Fibroblast of mammary gland (primary cell): ENCODE measurements around the gene TSPAN14.

Source experiments
- DNase-seq: peaks from one replicate; pipeline ENCODE4 v3.0.0-alpha.2; 2010; ENCODE audit warnings: low read depth
- H3K4me3 ChIP-seq: 2 replicates; pipeline ENCODE4 v1.5.1; 2011; ENCODE audit warnings: low read depth, mild to moderate bottlenecking, low read length, moderate library complexity; ENCODE audit not compliant: control insufficient read depth
- TF ChIP-seq, protein P1 (sequence below): conservative IDR thresholded peaks from 2 replicates; pipeline ENCODE4 v1.5.1; 2011; ENCODE audit warnings: low read depth, low read length, inconsistent platforms; ENCODE audit not compliant: control insufficient read depth, insufficient read depth

TSPAN14 gene

DNA sequence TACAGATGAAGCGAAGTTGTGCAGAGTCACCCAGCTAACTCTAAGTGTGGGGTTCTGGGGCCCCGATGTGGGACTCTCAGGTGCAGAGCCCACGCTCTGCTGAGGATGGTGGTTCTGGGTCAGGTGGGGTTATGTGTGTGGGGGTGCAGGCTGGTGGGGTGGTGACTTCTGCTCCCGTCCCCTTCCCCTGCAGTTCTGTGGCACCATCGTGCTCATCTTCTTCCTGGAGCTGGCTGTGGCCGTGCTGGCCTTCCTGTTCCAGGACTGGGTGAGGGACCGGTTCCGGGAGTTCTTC lies 54.9 kb downstream of the TSPAN14 start:
- TF ChIP-seq, protein P1, sequence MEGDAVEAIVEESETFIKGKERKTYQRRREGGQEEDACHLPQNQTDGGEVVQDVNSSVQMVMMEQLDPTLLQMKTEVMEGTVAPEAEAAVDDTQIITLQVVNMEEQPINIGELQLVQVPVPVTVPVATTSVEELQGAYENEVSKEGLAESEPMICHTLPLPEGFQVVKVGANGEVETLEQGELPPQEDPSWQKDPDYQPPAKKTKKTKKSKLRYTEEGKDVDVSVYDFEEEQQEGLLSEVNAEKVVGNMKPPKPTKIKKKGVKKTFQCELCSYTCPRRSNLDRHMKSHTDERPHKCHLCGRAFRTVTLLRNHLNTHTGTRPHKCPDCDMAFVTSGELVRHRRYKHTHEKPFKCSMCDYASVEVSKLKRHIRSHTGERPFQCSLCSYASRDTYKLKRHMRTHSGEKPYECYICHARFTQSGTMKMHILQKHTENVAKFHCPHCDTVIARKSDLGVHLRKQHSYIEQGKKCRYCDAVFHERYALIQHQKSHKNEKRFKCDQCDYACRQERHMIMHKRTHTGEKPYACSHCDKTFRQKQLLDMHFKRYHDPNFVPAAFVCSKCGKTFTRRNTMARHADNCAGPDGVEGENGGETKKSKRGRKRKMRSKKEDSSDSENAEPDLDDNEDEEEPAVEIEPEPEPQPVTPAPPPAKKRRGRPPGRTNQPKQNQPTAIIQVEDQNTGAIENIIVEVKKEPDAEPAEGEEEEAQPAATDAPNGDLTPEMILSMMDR: no peak
- H3K4me3 ChIP-seq: no peak overlapping the region
- DNase-seq: no peak

DNA sequence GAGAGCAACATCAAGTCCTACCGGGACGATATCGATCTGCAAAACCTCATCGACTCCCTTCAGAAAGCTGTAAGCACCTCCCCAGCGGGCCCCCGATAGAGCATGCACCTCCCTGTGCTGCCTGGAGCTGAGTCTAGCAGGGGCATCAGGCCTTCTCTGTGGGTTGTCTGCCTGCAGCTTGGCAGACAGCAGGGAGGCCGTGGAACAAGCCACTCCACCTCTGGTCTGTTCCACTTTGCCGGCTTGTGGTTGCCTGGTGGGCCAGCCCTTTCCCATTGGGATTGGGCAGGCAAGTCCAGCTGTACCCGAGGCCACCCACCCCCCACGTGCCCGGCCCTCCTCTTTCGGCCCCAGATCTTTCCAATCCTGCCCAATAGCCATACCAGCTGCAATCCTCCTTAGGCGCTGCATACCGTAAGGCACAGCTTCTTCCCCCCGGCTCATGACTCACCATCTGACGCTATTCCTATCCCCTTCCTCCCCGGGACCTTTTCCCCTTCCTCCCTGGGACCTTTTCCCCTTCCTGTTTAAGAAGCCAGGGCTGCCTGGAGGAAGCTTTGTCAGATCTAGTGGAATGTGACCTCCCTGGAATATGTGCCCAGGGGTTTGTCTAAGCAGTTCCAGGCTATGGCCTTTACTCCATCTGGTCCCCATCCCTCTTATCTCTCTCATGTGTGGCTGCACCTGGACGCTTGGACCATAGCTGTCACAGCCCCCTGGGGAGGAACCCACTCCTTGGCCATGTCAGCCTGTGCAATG lies 55.5 kb downstream of the TSPAN14 start:
- TF ChIP-seq, protein P1: no peak
- DNase-seq: peak; percentile 83

DNA sequence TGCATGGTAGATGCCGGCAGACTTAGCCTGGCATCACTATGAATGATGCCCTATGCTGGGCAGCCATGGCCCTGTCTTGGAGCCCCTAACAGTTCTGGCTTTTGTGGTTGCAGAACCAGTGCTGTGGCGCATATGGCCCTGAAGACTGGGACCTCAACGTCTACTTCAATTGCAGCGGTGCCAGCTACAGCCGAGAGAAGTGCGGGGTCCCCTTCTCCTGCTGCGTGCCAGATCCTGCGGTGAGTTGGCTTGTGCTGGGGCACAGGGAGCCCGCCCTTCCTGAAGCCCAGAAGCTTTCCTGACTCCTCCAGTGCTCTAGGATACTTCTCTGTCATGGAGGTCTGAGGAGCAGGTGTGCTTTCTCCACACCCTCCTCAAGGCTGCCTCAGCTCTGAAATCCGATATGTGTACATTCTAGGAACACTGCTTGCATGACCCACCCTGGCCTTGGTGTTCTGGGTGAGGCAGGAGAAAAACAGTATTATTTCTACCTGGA lies 58.0 kb downstream of the TSPAN14 start:
- no peak for DNase-seq
- TF ChIP-seq, protein P1: no peak
- H3K4me3 ChIP-seq: no peak overlapping the region

More for the DNA sequence above, 55.5 kb downstream of the TSPAN14 start:
- H3K4me3 ChIP-seq: no peak overlapping the region

DNA sequence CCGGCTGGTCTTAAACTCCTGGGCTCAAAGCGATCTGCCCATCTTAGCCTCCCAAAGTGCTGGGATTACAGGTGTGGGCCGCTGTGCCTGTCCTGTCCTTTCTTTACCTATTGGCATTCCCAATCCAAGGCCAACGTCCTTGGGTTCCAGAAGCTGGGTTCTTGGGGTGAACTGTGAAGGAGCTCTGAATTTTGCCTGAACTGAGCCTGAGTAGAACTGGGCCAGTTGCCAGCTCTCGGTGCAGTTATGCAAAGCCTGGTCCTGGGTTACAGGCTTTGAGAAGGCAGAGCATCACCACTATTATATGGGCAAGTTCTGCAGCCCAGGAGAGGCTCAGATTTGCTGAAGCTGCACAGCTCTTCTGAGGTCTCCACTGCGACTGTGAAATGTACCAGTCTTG lies 59.0 kb downstream of the TSPAN14 start:
- no peak for DNase-seq
- TF ChIP-seq, protein P1: no peak
- no peak overlapping the region for H3K4me3 ChIP-seq

DNA sequence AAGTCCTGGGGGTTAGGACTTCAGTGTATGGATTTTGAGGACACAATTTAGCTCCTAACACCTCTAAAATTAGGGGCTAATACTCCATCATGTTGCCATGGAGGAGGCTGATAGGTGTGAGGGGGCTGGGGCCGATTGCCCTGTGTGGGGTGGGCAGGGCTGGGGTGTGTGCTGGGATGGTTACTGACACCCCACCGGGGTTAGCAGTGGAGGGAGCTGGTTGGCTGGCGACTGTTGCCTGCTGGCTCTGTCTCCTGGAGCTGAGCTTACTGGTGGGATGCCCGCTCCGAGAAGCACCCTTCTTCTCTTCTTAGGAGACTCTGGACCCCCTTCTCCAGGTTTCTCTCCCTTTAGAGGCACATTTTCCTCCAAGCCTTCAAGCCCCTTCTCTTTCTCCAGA lies 61.4 kb downstream of the TSPAN14 start:
- no peak overlapping the region for H3K4me3 ChIP-seq
- no peak for DNase-seq
- TF ChIP-seq, protein P1: no peak

DNA sequence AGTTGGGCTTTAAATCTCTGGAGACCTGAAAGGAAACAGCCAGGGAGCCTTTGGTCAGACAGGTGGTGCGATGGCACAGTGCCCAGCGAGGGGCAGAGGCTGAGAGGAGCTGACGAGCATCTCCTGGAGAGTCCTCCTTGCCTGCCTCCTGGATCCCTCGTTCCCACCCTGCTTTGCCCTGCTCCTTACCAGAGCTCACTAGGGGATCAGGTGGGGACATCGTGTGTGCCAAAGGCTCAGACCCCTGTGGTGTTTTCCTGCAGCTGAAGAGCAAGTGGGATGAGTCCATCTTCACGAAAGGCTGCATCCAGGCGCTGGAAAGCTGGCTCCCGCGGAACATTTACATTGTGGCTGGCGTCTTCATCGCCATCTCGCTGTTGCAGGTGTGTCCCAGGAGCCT lies 61.8 kb downstream of the TSPAN14 start:
- no peak overlapping the region for H3K4me3 ChIP-seq
- TF ChIP-seq, protein P1: no peak
- DNase-seq: no peak
